ENCODE measurements around the gene CLEC18A. TPM values are rescaled to one million over a fixed set of nuclear protein-coding genes. Genes with fewer than 3 reads are reported as not detected.
"Not testable (repeated sequence)": the region's sequence is repeated elsewhere in the genome, so short reads cannot be mapped to it uniquely, and the experiment has no call there.

The CLEC18A gene
- total and polyA plus RNA-seq, 2 of the 8 experiments (the other 6 are each of a cell fraction or from before 2014, with no cell fraction given), result 1.3 to 1.4 TPM

DNA sequence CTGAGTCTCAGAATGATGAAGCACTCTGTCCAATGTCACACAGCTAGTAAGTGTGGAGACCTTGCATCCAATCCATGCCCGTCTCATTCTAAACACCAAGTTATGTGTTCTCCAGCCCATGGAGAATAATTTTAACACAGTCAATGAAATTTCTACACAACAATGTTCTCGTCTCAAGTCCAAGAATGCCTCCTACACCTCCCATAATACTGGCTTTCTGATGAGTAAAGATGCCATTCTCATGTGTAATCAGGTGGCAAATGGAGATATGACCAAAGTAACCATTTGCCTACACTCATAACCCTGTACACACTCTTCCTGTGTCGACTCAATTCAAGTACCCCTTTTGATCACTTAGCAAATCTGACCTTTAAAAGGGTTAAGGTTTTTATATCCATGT is 46.8 kb downstream of the CLEC18A start:
- H2AFZ ChIP-seq (ENCODE audit: low read length); H3K79me1 ChIP-seq (ENCODE audit: low read depth, low read length); H2BK12ac ChIP-seq (ENCODE audit: low read depth, low read length); H3K27ac ChIP-seq (ENCODE audit: low read depth, low read length); H3K79me2 ChIP-seq (ENCODE audit: control insufficient read depth in 1 of 2, insufficient read depth in 2 of 2, low read length in 2 of 2); H2BK5ac ChIP-seq (ENCODE audit: low read depth, low read length); H3K18ac ChIP-seq (ENCODE audit: extremely low read depth, low read length); H2BK15ac ChIP-seq (ENCODE audit: low read length); H3K4ac ChIP-seq (replicated peaks; ENCODE audit: insufficient read length, low read depth, low read length); DNase-seq (ENCODE audit: low read depth in 1 of 2, low spot score in 2 of 2); POLR2A ChIA-PET (ENCODE audit: partially characterized antibody); H3K27me3 ChIP-seq (replicated peaks in 1 of 4; ENCODE audit: control insufficient read depth in 3 of 4, extremely low read depth in 1 of 4, insufficient read depth in 3 of 4, low read length in 3 of 4); H3K4me3 ChIP-seq (ENCODE audit: extremely low read depth in 1 of 4, insufficient read depth in 2 of 4, low read depth in 3 of 4, low read length in 4 of 4); H3K9me3 ChIP-seq (ENCODE audit: insufficient read depth in 2 of 2, low read depth in 1 of 2, low read length in 1 of 2); H2BK20ac ChIP-seq (ENCODE audit: low read length); FAIRE-seq; CTCF ChIA-PET (ENCODE audit: partially characterized antibody); H2AK5ac ChIP-seq (ENCODE audit: low read depth, low read length); H3K4me1 ChIP-seq (replicated peaks in 1 of 4; ENCODE audit: control insufficient read depth in 3 of 4, insufficient read depth in 4 of 4, low read length in 3 of 4); H3K9ac ChIP-seq (replicated peaks in 1 of 4; ENCODE audit: extremely low read depth in 1 of 4, low read depth in 3 of 4, low read length in 3 of 4); H3K23me2 ChIP-seq (ENCODE audit: low read depth, low read length); H3K14ac ChIP-seq (ENCODE audit: insufficient read length); H4K5ac ChIP-seq (ENCODE audit: insufficient read length, low read depth, low read length); H3K36me3 ChIP-seq (ENCODE audit: control insufficient read depth in 2 of 4, insufficient read depth in 4 of 4, low read length in 3 of 4); H4K91ac ChIP-seq (replicated peaks; ENCODE audit: insufficient read length, low read length); H2BK120ac ChIP-seq (replicated peaks; ENCODE audit: low read depth, low read length); H4K8ac ChIP-seq (ENCODE audit: extremely low read depth, insufficient read depth, low read length); H4K20me1 ChIP-seq (replicated peaks in 1 of 2; ENCODE audit: control insufficient read depth in 1 of 2, insufficient read depth in 2 of 2, low read length in 2 of 2); H3K23ac ChIP-seq (ENCODE audit: insufficient read length); H3K4me2 ChIP-seq (ENCODE audit: insufficient read depth in 1 of 2, low read depth in 2 of 2, low read length in 2 of 2); H3K56ac ChIP-seq (replicated peaks; ENCODE audit: insufficient read length, low read depth, low read length): not testable (repeated sequence)
- 97% methylated on average over 3 of the region's 3 CpGs; no CpG with 5 or more reads in 1 of the 2 experiments for WGBS, 2 experiments (ENCODE audit: extremely low coverage in 1 of 2, insufficient coverage in 1 of 2, insufficient read length in 1 of 2, insufficient replicate concordance in 2 of 2, low coverage in 1 of 2, low lambda C conversion rate in 2 of 2, missing lambda C conversion rate in 1 of 2)

GRCh38 chr16:69999801-70000200 is 48.7 kb downstream of the CLEC18A start:
- H3K9ac ChIP-seq (replicated peaks in 1 of 4; ENCODE audit: extremely low read depth in 1 of 4, low read depth in 3 of 4, low read length in 3 of 4); H3K27ac ChIP-seq (ENCODE audit: low read depth, low read length); H3K56ac ChIP-seq (replicated peaks; ENCODE audit: insufficient read length, low read depth, low read length); CTCF ChIA-PET (ENCODE audit: partially characterized antibody); DNase-seq (ENCODE audit: low read depth in 1 of 2, low spot score in 2 of 2); H3K4me2 ChIP-seq (ENCODE audit: insufficient read depth in 1 of 2, low read depth in 2 of 2, low read length in 2 of 2); H3K4me3 ChIP-seq (ENCODE audit: extremely low read depth in 1 of 4, insufficient read depth in 2 of 4, low read depth in 3 of 4, low read length in 4 of 4); H4K91ac ChIP-seq (replicated peaks; ENCODE audit: insufficient read length, low read length); H2BK120ac ChIP-seq (replicated peaks; ENCODE audit: low read depth, low read length); FAIRE-seq; POLR2A ChIA-PET (ENCODE audit: partially characterized antibody); H3K23me2 ChIP-seq (ENCODE audit: low read depth, low read length); H4K20me1 ChIP-seq (replicated peaks in 1 of 2; ENCODE audit: control insufficient read depth in 1 of 2, insufficient read depth in 2 of 2, low read length in 2 of 2); H3K79me2 ChIP-seq (ENCODE audit: control insufficient read depth in 1 of 2, insufficient read depth in 2 of 2, low read length in 2 of 2); H2BK5ac ChIP-seq (ENCODE audit: low read depth, low read length); H4K8ac ChIP-seq (ENCODE audit: extremely low read depth, insufficient read depth, low read length); H3K27me3 ChIP-seq (replicated peaks in 1 of 4; ENCODE audit: control insufficient read depth in 3 of 4, extremely low read depth in 1 of 4, insufficient read depth in 3 of 4, low read length in 3 of 4); H3K9me3 ChIP-seq (ENCODE audit: insufficient read depth in 2 of 2, low read depth in 1 of 2, low read length in 1 of 2); H3K23ac ChIP-seq (ENCODE audit: insufficient read length); H3K18ac ChIP-seq (ENCODE audit: extremely low read depth, low read length); H2AK5ac ChIP-seq (ENCODE audit: low read depth, low read length); H2AFZ ChIP-seq (ENCODE audit: low read length); H3K4me1 ChIP-seq (replicated peaks in 1 of 4; ENCODE audit: control insufficient read depth in 3 of 4, insufficient read depth in 4 of 4, low read length in 3 of 4); H3K36me3 ChIP-seq (ENCODE audit: control insufficient read depth in 2 of 4, insufficient read depth in 4 of 4, low read length in 3 of 4); H3K14ac ChIP-seq (ENCODE audit: insufficient read length); H2BK20ac ChIP-seq (ENCODE audit: low read length); H3K79me1 ChIP-seq (ENCODE audit: low read depth, low read length); H2BK12ac ChIP-seq (ENCODE audit: low read depth, low read length); H4K5ac ChIP-seq (ENCODE audit: insufficient read length, low read depth, low read length); H3K4ac ChIP-seq (replicated peaks; ENCODE audit: insufficient read length, low read depth, low read length); H2BK15ac ChIP-seq (ENCODE audit: low read length): not testable (repeated sequence)
- WGBS, 2 experiments (ENCODE audit: extremely low coverage in 1 of 2, insufficient coverage in 1 of 2, insufficient read length in 1 of 2, insufficient replicate concordance in 2 of 2, low coverage in 1 of 2, low lambda C conversion rate in 2 of 2, missing lambda C conversion rate in 1 of 2), result 95% methylated on average over 9 of the region's 9 CpGs; no CpG with 5 or more reads in 1 of the 2 experiments

Data from H1 (cell line).